Measurements from ENCODE around the gene NAA60. TPM values are rescaled to one million over a fixed set of nuclear protein-coding genes. Genes with fewer than 3 reads are reported as not detected.

The NAA60 gene
- total and polyA plus RNA-seq, 2 experiments from 2014 or later, result 32.4 to 36.5 TPM

- Mint-ChIP-seq H3K4me3 (no peak overlapping the region), H3K36me3 (ENCODE audit: low read depth) (no peaks in the 10 kb centered on the region), H3K27me3 (ENCODE audit: insufficient read depth, low read depth, poor library complexity) (peaks cover 8% of the 10 kb centered on the region), H3K27ac (no peak overlapping the region), H3K4me1 (no peaks in the 10 kb centered on the region), H3K9me3 (no peaks in the 10 kb centered on the region)
- Histone ChIP-seq H3K4me3 (no peak overlapping the region), H4K20me1 (replicated peaks; ENCODE audit: insufficient read depth) (no peaks in the 10 kb centered on the region), H3K36me3 (ENCODE audit: insufficient read depth) (no peaks in the 10 kb centered on the region), H3K79me2 (replicated peaks; ENCODE audit: insufficient read depth) (no peaks in the 10 kb centered on the region), H3K4me1 (ENCODE audit: insufficient read depth) (no peaks in the 10 kb centered on the region), H3K4me2 (no peak overlapping the region), H3F3A (replicated peaks; ENCODE audit: low read depth) (0 out of 2 replicates have a peak, but pooled peaks cover 3% of the 10 kb centered on the region), H3K9me2 (ENCODE audit: insufficient read depth) (no peaks in the 10 kb centered on the region), H3K27me3 (ENCODE audit: insufficient read depth) (no peaks in the 10 kb centered on the region), H3K27ac (ENCODE audit: low read depth) (no peak overlapping the region), H2AFZ (no peak overlapping the region)
- TF ChIP-seq POLR2AphosphoS5 (IDR thresholded peaks at IDR 0.05; ENCODE audit: low read depth) (no peak), CTCF (conservative IDR thresholded peaks at IDR 0.05; ENCODE audit: low read depth in 2 of 2) (0 out of 4 replicates have a peak, but pooled peaks of 1 of the 2 experiments have one; percentile 1)
- ATAC-seq, result peak; percentile 52
- no peak for DNase-seq (ENCODE audit: low spot score)
These were observed 51.0 kb downstream of the NAA60 start for GRCh38 chr16:3494386-3494973.

- Histone ChIP-seq H3K79me2 (replicated peaks; ENCODE audit: insufficient read depth) (no peaks in the 10 kb centered on the region), H3K36me3 (ENCODE audit: insufficient read depth) (no peaks in the 10 kb centered on the region), H2AFZ (peak within 1 kb of the TSS; percentile 28; the same call in 1 of the 2 replicates), H4K20me1 (replicated peaks; ENCODE audit: insufficient read depth) (no peaks in the 10 kb centered on the region), H3K9me2 (ENCODE audit: insufficient read depth) (no peaks in the 10 kb centered on the region), H3K4me2 (no peak within 1 kb of the TSS), H3K27me3 (ENCODE audit: insufficient read depth) (no peaks in the 10 kb centered on the region), H3F3A (replicated peaks; ENCODE audit: low read depth) (0 out of 2 replicates have a peak, but pooled peaks cover 3% of the 10 kb centered on the region), H3K4me1 (ENCODE audit: insufficient read depth) (no peaks in the 10 kb centered on the region), H3K27ac (ENCODE audit: low read depth) (no peak within 1 kb of the TSS), H3K4me3 (no peak within 1 kb of the TSS)
- Mint-ChIP-seq H3K4me3 (no peak within 1 kb of the TSS), H3K4me1 (no peaks in the 10 kb centered on the region), H3K36me3 (ENCODE audit: low read depth) (no peaks in the 10 kb centered on the region), H3K9me3 (no peaks in the 10 kb centered on the region), H3K27me3 (ENCODE audit: insufficient read depth, low read depth, poor library complexity) (peaks cover 8% of the 10 kb centered on the region), H3K27ac (no peak within 1 kb of the TSS)
- ATAC-seq, result no peak
- DNase-seq (ENCODE audit: low spot score), result no peak
- TF ChIP-seq ETS1 (IDR thresholded peaks at IDR 0.05) (no peak), CREB1 (CRISPR knock-in tag; IDR thresholded peaks at IDR 0.05; ENCODE audit: low read depth) (no peak), REST (IDR thresholded peaks at IDR 0.05; ENCODE audit: unreplicated experiment) (no peak), CTCF (conservative IDR thresholded peaks at IDR 0.05; ENCODE audit: low read depth in 2 of 2) (no peak), JUNB (IDR thresholded peaks at IDR 0.05; ENCODE audit: unreplicated experiment) (no peak), ZNF331 (CRISPR knock-in tag; IDR thresholded peaks at IDR 0.05; ENCODE audit: low read depth) (no peak), STAT1 (IDR thresholded peaks at IDR 0.05; ENCODE audit: unreplicated experiment) (no peak), NANOG (IDR thresholded peaks at IDR 0.05; ENCODE audit: borderline replicate concordance) (no peak), EZH2phosphoT487 (IDR thresholded peaks at IDR 0.05; ENCODE audit: unreplicated experiment) (no peak), ZNF114 (CRISPR knock-in tag; IDR thresholded peaks at IDR 0.05) (no peak)
These were observed 51.7 kb downstream of the NAA60 start, which contains the start of gene C16orf90 for GRCh38 chr16:3495176-3495575. TSS of gene C16orf90 (minus strand) at chr16:3495489. CDS start at chr16:3495421, 68 bp downstream.

Measured in GM23338 (cell line).